Stimulated activated CD8-positive, alpha-beta memory T cell treated with anti-CD3 and anti-CD28 coated beads, Interleukin-7, amount 100 ng/mL, for 24 hours (primary cell): ENCODE results near the gene LARGE1.
"Not testable (repeated sequence)": the region's sequence is repeated elsewhere in the genome, so short reads cannot be mapped to it uniquely, and the experiment has no call there.

Experiments used
- DNase-seq: peaks from one replicate; pipeline ENCODE4 v3.0.0-alpha.2; 2020; ENCODE audit warnings: low read depth

Gene LARGE1

GRCh38 chr22:33474587-33474986, 445.7 kb downstream of the LARGE1 start:
- DNase-seq, result no peak

GRCh38 chr22:33472462-33473344, 447.6 kb downstream of the LARGE1 start:
- DNase-seq, result no peak

GRCh38 chr22:33470456-33470855, 449.8 kb downstream of the LARGE1 start:
- DNase-seq, result no peak

GRCh38 chr22:33467620-33468095, 452.6 kb downstream of the LARGE1 start:
- no peak for DNase-seq

- DNase-seq, result no peak
These were observed 453.2 kb downstream of the LARGE1 start for GRCh38 chr22:33467080-33467479.

GRCh38 chr22:33465554-33465953, 454.7 kb downstream of the LARGE1 start:
- DNase-seq, result no peak

GRCh38 chr22:33464698-33465097, 455.6 kb downstream of the LARGE1 start:
- DNase-seq, result no peak

GRCh38 chr22:33461698-33462434, 458.4 kb downstream of the LARGE1 start:
- no peak for DNase-seq

- not testable (repeated sequence) for DNase-seq
These were observed 459.0 kb downstream of the LARGE1 start for GRCh38 chr22:33461245-33461644.

GRCh38 chr22:33459137-33459536, 461.1 kb downstream of the LARGE1 start:
- DNase-seq, result no peak

- no peak for DNase-seq
These were observed 463.8 kb downstream of the LARGE1 start for GRCh38 chr22:33456511-33456910.

- no peak for DNase-seq
These were observed 465.2 kb downstream of the LARGE1 start for GRCh38 chr22:33455036-33455435.

GRCh38 chr22:33451866-33452469, 468.3 kb downstream of the LARGE1 start:
- DNase-seq, result no peak

GRCh38 chr22:33450756-33451155, 469.5 kb downstream of the LARGE1 start:
- no peak for DNase-seq

GRCh38 chr22:33447733-33448132, 472.5 kb downstream of the LARGE1 start:
- no peak for DNase-seq

GRCh38 chr22:33443683-33444082, 476.6 kb downstream of the LARGE1 start:
- DNase-seq, result no peak

- DNase-seq, result no peak
These were observed 479.5 kb downstream of the LARGE1 start for GRCh38 chr22:33440756-33441155.

GRCh38 chr22:33438273-33438672, 482.0 kb downstream of the LARGE1 start:
- DNase-seq, result no peak

GRCh38 chr22:33431300-33431699, 489.0 kb downstream of the LARGE1 start:
- DNase-seq, result no peak

GRCh38 chr22:33429281-33429680, 491.0 kb downstream of the LARGE1 start:
- no peak for DNase-seq

- DNase-seq, result no peak
These were observed 492.8 kb downstream of the LARGE1 start for GRCh38 chr22:33427461-33427860.

GRCh38 chr22:33426451-33426850, 493.8 kb downstream of the LARGE1 start:
- no peak for DNase-seq

GRCh38 chr22:33421859-33422258, 498.4 kb downstream of the LARGE1 start:
- no peak for DNase-seq
